ENCODE measurements around the gene LRRC36.

DNA sequence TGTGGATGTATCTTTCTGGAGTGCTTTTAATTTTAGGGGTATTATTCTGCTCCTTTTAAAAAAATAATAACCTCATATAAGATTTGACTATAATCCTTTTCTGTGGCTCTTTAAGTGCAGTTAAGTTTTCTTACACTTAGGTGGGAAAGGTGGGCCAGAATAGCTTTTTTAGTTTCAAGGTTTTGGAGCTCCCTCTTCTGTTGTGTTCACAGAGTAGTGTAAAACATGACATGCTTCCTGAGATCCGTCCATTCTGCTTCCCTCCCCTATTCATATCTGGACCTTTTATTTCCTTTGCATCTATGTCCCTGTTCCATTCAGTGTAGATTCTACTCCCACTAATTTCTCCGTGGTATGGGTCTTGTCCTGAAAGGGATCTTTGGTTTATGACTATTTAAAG lies 12.8 kb downstream of the LRRC36 start:
- TF ChIP-seq POLR2A (IDR thresholded peaks at IDR 0.05; ENCODE audit: low read length) (no peak), GATA1 (IDR thresholded peaks at IDR 0.05; ENCODE audit: low read depth, low read length) (no peak)
